ENCODE measurements around the gene DCBLD1.

DNA sequence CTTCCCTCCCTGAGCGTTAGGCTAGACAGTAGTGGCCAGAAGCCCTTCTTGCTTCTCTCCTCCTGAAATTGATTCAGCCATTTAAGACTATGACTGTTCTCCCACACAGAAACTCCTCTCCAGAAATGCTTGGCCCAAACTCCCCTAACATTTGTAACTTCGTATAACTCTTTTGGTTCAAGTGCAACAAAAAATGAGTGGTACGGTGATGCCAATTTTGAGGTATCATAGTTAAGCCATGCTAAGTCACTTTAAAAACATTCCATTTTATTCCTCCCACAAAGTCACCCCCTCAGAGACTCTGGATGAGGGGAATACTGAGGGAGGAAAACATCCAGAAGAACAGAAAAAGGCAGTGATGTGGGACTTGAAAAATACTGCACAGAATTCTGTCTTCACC, 35.6 kb upstream of the DCBLD1 start:
- TF ChIP-seq, protein P1, sequence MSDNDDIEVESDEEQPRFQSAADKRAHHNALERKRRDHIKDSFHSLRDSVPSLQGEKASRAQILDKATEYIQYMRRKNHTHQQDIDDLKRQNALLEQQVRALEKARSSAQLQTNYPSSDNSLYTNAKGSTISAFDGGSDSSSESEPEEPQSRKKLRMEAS (IDR thresholded peaks at IDR 0.05; ENCODE audit: insufficient read depth, insufficient read length), result no peak
- no peak for TF ChIP-seq POLR2A (IDR thresholded peaks at IDR 0.05; ENCODE audit: low read depth, low read length)

Measured in endothelial cell of umbilical vein (primary cell).